HG02678 (cell line): ENCODE data around the gene LAPTM5.
A peak's percentile ranks its signal among the peaks of the same experiment; 100 is the strongest.

ENCODE experiments used
- ATAC-seq: cut with Tn5 transposase; IDR thresholded peaks from one replicate; pipeline ENCODE4 v1.9.1; 2021; ENCODE audit warnings: mild to moderate bottlenecking, moderate library complexity; ENCODE audit not compliant: unreplicated experiment

Gene LAPTM5

DNA sequence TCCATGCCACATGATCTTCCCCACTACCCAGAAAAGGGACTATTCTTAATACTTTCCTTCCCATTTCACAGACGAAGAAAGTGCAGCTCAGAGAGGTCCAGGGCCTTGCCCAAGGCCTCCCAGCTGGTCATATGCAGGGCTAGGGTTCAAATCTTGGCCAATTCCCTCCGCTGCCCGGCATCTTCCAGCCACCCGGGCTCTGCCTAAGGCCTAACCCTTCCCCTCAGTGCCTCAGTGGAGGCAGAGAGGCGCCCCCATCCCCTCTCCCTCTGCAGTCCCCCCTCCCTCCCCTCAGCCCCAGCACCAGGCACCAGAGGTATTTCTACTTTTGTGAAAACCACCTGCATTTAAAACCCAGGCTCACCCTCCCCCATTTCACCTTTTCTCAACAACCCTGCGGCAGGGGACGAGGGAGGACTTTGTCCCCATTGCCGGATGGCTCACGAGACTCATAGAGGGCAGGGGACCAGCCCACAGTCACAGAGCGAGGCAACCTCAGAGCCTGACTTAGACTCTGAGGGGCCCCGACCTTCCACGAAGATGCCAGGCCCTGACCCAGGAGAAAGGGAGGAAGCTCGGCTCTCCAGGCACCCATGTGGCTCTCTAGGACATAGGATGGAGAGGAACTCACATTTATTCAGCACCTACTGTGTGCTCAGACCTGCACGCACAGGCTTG, 12.3 kb downstream of the LAPTM5 start:
- ATAC-seq, result no peak

DNA sequence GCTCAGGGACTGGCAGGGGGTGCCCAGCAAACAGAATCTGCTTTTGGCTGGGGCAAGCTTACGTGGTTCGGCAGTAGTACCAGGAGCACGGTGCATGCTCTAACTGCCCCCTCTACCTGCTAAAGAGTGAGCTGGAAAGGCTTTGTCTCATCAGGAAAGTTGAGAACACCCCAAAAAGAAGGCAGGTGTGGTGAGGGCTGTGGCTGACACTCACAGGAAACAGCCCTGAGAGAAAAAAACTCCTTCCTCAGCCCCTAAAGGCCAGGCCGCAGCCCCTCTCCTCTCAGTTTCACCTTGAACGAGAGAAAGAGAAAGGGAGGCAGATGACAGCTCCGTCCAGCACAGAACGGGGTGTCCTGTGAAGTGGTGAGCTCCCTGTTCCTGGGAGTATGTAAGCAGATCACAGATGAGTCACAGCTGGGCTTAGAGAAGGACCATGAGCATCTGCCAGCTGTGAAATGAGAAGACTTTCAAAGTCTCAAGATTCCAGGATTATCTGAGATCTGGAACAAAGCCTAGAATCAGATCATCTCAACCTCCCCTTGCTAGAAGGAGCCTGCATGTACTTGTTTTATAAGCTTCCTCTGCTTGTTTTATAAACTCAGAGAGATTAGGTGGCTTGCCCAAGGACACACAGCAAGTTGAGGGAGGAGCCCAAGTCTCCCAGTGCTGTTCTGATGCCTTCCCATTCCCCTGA, 13.4 kb downstream of the LAPTM5 start:
- ATAC-seq, result peak; percentile 37

DNA sequence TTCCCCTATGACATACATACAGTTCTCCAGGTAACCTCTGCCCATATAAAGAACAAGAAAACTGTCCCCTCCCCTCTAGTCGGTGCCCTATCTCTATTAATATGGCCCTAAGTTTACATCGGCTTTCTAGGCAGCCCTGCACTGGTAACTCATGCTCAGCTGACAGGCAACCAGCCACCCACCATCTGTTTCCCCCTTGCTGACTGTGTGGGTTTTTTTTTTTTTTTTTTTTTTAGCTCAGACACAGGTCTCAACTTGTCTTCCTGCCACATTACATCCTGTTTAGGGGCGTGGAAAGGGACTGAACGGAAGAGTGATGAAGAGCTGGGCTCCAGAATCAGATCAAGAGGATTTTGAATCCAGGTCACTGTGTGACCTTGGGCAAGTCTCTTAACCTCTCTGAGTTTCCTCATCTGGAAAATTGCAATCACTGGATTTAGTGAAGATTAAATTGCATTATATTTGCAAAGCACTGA, 14.0 kb downstream of the LAPTM5 start:
- peak; percentile 32 for ATAC-seq

DNA sequence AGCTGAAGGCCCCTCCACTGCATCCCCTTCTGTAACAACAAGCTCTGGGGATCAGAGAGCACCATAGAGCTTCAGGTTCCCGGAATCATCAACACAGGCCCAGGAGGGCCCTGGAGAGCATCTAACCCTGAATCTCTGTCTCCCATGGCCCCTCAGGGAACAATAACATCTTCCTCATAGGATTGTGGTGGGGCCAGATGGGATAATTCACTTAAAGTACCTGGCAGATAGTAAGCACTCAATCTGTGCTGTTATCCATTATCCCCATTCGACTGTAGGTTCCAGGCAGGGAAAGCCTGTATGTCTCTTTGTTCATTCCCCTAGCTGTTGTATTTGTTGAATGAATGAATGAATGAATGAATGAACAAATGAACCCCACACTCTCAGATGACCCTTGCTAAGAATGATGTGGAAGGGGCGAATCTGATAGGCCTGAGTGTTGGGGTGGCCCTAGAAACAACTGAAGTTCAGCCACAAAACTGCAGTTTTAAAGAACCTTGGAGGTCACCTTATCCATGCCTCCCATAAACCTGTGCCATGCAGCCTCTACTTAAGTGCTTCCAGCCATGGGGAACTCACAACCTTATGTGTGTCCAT, 14.5 kb downstream of the LAPTM5 start:
- ATAC-seq, result no peak

DNA sequence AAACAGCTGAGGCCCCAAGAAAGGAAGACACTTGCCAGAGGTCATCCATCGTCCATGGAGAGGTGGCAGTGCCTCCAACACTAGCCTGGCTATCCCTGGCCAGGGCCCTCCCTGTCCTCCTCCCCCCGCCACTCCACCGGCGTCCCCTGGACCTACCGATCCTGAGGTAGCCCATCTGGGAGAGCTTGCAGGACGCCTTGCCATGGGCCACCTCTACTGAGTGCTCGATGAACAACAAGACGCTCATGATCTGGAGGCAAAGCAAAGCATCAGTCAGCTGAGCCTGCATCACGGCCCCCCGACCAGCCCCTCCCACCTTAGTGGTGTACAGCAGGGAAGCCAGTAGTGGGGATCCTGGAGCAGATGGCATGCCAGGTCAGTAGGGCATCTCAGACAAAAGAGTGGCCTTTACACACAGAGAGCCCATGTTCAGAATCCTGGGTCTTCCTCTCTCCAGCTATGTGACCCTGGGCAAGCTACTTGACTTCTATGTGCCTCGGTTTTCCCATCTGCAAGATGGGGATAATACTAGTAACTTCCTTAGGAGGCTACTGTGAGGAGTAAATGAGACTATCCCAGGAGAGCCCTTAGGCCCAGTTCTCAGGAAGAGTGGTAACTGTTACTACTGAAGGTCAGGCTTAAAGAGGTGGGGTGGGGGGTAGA, 15.1 kb downstream of the LAPTM5 start:
- no peak for ATAC-seq

DNA sequence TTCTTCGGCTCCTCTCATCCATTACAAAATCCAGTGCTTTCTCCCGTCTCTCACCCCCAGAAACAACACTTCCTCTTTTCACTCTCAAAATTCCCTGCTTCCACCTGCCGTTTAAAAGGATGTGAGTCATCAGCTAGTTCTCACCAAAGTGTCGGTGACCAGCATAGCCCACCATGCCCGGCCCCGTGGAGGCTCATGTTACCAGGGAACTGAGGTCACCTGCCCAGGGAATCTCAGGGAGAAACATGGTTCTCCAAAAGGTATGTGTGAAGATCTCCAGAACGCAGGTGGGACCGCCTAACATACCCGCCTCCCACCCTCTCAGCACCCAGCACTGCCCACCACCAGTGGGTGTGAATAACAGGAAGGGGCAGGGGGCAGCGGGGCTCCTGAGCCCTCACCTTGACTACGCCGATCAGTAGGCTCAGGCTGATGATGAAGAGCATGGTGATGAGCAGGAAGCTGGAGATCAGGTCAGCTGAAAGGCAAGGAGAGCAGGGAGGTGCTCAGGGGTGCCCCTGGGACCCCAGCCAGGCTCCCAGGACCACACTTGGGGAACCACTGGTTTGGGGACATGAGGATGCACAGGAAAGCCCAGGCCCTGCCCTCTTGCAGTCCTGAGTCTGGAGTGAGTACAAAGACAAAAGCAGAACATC, 16.2 kb downstream of the LAPTM5 start:
- ATAC-seq, result no peak

DNA sequence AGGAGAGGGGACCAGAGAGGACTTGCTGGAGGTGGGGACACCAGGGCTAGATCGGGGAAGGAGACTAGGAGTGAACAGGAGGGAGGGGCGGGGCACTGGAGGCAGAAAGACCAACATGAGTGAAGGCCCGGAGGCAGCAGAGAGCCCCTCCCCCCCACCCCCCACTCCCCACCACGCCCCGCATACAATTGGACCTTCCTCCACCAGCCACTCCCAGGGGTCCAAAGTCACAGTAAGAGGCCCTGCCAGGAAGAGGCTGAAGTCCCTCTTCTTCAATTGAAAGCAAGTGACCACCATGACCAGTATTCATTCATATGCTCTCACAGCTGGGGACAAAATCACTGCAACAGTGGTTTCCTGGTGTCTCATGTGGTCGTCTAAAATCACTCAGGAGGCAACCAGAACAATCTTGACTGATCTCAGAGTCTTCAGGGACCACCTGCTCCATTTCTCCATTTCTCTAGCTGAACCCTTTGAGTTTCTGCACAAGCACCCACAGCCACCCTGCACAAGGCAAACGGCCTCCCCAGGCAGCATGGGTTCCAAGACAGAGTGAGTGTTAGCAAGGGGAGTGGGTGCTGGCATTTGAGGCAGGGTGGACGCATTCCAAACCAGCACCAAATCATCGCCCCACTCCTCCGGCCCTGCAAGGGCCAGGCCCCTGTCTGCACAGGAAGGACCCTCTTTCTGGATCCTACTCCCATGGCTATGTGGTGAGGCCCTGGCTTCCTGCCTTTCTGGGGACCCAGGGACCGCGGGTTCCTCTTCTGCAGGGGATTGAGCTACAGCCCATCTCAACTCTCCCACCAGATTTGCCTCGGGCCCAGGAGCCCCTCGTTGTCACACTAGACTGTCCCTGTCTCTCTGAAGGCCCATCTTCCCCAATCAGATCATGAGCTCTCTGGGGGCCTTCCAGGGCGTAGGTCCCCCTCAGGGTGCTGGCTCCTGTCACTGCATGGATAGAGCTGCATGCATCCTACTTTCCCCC, 17.0 kb downstream of the LAPTM5 start:
- ATAC-seq, result no peak

DNA sequence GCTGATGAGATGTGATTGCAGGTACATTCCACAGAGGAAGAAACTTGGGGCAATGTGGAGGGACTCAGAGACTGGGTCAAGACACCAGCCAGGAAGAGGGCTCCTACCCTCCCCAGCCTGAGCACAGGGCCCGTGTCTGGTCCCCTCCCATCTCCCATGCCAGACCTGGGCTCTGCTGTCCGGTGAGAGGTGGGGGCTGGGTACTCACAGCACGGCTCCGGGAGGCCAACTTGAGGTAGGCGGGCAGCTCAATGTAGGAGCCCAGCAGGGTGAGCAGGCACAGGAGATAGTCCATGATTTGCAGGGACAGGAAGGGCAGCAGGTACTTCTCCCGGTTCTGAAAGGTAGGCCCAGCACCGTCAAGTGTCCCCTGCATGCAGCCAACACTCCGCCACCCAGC, 18.0 kb downstream of the LAPTM5 start:
- ATAC-seq, result no peak

DNA sequence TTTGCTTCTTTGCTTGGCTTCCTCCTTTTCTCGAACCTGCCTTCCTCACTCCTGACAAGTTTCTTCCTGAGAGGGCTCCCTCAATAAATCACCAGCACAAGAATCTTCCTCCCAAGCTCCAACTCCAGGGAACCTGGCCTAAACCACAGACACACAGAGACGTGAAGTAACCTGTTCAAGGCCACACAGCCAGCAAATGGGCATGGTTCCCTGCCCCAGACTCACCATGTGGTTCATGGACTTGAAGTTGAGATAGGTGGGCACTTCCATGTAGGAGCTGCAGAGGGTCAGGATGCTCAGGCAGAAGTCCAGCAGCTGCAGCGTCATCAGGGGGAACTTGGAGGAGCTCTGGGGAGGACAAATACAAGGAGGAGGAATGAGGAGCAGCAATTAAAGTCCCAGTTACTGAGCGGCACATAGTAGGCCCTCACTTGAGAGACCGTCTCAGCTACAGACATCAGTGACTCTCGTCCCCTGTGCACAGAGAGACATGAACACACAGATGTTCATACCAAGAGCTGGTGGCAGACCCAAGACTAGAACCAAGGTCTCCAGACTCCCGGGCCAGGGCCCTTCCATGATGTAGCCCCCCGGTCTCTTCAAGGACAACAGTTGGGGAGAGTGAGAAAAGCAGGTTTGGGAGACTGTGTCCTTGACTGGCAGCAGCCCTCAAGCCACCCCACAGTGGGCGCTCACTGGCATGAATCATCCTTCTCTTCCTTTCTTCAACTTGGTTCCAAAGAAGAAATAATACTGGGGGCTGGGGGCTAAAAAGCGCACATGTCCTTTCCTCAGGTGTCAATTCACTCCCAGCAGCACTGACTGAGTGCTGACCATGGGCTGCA, 18.6 kb downstream of the LAPTM5 start:
- no peak for ATAC-seq

DNA sequence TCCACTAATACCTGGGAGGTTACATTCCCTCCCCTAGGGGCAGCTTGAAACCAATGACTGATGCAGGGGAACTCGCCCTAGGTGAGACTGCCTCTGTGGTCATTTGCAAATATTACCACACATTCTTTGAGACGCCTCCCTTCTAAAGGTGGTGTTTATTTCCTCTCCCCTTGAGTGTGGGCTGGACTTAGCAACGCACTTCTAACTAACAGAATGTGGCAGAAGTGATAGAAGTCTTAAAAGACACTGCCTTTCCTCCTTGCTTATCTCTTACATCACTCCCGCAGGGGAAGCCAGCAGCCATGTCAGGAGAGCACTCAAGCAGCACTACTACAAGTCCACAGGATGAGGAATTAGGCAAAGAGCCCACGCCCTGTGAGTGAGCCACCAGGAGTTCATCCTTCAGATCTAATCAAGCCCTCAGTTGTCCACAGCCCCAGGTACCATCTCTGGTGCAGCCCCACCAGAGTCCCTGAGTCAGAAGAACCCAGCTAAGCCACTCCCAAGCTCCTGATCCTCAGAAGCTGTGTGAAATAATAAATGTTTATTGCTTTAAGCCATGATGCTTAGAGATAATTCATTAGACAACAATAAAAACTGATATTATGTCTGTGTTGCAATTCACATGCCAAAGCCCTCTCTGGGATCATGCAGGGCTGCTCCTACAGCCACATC, 19.4 kb downstream of the LAPTM5 start:
- ATAC-seq, result no peak

DNA sequence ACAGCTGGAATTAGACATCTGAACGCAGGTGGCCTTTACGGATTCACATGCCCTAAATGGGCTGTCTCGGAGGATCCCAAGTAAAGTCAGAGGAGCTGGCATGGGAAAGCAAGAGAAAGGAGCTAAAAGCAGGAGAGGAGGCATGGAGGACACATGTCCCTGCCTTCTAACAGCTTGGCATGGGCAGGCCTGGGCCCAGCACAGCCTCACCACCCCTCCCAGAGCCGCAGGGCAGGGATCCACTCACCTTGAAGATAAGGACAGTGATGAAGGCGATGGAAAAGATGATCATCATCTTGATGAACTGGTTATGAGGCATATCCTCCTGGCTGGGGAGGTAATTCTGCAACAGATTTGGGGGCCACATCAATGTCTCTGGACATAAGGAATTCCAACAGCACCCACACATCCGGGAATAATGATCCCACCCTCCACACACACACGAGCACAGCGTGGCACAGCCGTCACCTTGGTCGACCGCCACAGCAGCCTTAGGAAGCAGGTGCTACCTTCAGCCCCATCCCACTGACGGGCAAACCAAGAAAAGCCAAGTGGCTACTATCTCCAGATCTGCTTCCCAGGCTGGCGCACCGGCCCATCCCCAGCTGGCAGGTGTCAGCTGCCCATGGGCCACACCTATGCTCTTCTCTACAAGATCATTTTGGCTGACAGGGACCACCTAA, 20.1 kb downstream of the LAPTM5 start:
- no peak for ATAC-seq

DNA sequence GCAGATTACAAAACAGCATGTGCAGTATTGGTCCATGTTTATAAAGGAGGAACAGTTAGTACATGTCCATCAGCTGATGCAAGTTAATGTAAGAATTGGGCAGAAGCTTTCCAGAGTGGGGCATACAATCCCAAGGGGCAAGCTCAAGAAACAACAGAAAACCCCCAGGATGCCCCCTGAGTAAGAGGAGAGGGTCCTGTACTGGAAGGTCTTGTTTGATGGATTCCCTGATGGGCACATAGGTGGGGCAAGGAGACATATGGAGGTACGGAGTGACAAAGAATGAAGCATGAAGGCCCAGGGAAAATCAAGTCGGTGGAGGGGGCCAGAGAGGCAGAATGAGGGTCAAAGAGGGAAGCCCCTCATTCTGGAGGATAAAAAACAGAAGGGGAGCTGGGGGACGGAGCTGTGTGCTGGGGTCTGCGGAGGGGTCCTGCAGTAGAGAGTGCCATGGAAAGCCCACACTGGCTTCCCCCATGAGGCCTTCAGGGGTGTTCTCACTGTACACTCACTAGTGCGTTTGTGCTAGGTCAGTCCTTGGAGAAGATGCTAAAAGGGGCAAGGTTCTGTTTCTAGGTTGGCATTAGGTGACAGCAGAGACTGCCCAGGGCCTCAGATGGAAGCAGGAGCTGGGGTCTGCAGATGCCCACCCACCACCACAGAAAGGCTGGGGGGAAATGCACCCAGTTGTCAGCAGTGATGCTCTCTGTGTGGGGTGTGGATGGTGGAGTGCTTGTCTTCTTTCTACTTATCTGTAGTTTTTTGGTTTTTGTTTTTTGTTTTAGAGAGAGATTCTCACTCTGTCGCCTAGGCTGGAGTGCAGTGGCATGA, 21.7 kb downstream of the LAPTM5 start:
- ATAC-seq, result no peak

DNA sequence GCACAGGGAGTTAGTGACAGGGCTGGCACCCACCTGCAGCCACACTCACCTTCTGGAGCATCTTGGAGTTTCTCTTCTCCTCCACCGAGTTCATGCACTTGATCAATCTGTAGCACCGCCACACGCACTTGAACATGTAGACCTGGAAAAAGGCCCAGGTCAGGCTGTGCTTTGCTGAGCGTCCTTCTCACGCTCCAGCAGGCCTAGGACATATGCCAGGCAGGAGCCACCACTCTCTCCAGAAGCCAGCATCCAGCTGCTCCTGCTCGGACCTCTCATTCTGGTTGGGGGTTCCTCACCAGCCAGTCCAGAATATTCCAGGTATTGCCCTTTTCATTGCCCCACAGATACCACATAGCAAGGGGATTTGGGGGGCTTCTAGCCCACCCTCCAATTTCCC, 22.4 kb downstream of the LAPTM5 start:
- ATAC-seq, result no peak

DNA sequence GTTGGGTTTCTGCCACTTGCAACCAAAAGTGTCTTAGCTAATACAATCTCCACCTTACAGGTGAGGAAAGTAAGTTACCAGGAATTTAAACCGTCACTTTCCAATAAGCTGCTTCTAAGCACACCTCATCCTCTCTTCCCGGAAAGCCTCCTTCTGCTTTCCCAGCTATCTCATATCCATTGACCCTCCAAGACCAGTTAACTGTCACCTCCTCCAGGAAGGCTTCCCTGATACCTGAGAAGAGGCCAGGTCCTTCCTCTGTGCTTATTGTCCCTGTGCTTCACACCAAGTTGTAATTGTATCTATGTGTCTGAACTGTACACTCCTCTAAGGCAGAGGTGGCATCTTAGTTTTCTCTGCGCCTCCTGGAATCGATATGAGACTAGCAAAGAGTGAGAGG, 23.0 kb downstream of the LAPTM5 start:
- no peak for ATAC-seq

DNA sequence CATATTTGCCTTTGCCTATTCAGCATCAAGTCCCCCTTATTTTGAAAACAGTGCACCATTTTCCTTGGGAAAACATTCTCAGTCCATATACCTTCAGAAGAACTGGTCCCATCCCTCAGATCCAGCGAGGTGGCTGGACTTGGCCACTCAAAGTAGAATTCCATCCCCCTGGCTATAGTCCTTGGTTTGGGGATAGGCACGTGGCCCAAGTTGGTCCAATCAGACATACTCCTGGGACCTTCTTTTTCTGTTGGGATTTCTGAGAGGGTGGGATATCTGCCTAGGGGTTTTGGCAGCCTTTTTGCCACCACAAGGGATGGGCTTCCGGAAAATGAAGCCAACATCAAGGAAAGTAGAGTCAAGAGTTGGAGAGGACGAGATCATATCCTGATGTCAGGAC, 23.5 kb downstream of the LAPTM5 start:
- ATAC-seq, result no peak

DNA sequence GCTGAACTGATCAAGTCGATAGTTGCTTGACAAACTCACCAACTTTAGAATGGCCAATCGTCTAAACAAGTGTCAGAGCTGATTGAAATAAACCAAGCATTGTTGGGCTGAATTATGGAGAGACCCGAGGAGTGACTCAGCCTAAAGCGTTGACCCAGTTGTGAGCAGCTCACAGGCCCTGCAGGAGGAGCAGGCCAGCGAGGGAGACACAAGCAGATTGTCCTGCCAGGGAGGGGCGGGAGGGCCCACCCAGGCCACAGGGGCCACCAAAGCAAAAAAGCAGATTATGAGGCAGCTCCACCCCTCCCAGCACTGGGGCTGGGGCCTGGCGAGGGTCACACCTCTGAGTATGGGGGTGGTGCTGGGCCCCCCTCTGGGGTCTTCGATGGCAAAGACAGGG, 24.1 kb downstream of the LAPTM5 start:
- ATAC-seq, result no peak
